NCI-H2081 treated with DMSO at 0.1 percent for 48 hours (cell line): Measurements from ENCODE around the gene OR5F1.

Experiments used
- DNase-seq: peaks from one replicate; lab custom pipeline; 2025; lab: John Stamatoyannopoulos, UW

The OR5F1 gene

GRCh38 chr11:55994525-55994924 is at the start of gene OR5F1:
TSS of gene OR5F1 (minus strand) at chr11:55994625. CDS start at chr11:55994625, 0 bp downstream.
- no peak for DNase-seq

DNA sequence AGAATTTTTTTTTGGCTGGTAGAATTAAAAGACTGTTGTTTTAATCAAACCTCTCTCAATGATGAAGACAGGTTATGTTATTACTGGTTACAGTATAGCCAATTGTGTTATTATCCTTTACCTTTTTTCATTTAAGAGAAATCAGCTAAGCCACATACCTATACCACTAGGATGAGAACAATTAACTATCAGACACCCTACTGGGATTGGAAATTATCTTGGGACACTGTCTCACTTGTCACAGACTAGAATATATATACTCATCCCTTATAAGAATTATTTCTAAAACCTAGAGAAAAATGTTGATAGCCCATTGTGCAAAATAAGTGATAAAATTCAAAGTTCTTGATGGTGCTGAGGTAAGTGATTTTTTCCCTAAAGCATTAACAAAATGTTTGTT is 32.9 kb upstream of the OR5F1 start, which contains the start of gene OR5AS1:
OR5AS1 (plus strand) TSS at position 301 of the 400 bp plus-strand sequence. CDS start 2,765 bp downstream, outside the sequence.
- no peak for DNase-seq

GRCh38 chr11:56013805-56014204 is 19.4 kb upstream of the OR5F1 start:
- no peak for DNase-seq

DNA sequence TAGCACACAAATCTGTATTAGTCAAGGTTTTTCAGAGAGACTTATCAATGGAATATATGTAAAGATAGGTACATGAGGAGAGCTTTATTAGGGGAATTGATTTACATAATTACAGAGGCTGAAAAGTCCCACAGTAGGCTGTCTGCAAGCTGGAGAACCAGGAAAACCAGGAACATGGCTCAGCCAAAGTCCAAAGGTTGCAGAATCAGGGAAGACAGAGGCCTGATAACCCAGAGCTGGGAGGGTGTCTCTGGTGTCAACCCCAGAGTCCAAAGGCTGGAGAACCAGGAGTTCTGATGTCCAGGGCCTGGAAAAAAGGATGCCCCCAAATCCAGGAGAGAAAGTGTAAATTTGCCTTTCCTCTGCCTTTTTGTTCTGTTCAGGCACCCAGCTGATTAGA is 16.3 kb upstream of the OR5F1 start:
- no peak for DNase-seq

DNA sequence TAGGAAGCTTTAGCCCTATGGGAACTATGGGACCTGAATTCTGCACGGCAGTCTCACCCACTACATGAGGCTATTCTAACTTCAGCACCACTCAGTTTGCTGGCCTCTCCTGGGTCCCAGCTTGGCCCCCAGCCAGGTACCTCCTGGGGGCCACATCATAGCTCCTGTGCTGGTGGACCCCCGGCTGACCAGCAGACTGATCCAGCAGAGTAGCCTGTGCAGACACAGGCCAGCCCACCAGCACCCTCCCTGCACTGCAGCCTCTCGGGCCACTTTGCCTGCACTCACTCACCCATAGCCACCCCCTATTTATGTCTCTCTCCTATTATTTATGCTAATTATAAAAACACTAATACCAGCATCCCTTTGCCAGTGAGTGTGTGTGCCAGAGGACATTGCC is 23.5 kb downstream of the OR5F1 start:
- no peak for DNase-seq

DNA sequence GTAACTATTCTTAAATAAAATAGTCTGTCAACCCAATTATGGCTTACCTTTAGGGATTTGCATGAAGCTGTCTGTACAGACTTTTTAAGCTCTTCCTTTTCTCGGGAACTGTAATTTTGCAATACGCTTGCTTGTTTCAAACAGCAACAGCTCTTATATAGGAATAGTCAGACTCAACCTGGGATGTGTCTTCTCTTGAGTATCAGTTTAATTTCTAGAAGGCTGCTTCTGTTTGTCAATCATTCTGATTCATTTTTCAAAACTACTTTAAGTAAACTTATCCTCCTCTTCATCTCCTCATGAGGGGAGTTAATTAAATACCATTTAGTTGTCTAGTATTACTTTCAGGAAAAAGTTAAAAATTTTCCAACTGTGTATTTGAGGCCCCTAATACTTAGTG is 24.6 kb downstream of the OR5F1 start, which contains the start of gene OR10AG1:
OR10AG1 (minus strand) TSS at position 101 of the 400 bp plus-strand sequence; CDS start at position 63, 38 bp downstream.
- no peak for DNase-seq

- no peak for DNase-seq
These were observed 26.5 kb downstream of the OR5F1 start for GRCh38 chr11:55967914-55968313.

GRCh38 chr11:55966391-55966790 is 28.0 kb downstream of the OR5F1 start:
- no peak for DNase-seq

- DNase-seq: no peak
These were observed 37.9 kb downstream of the OR5F1 start for GRCh38 chr11:55956521-55956920.

- no peak for DNase-seq
These were observed 45.1 kb downstream of the OR5F1 start for GRCh38 chr11:55949330-55949729.
